Measurements from ENCODE around the gene MARK2.

MARK2 gene

GRCh38 chr11:63813035-63813562 is 25.8 kb upstream of the MARK2 start, which contains the start of gene SPINDOC:
SPINDOC (plus strand) TSS chr11:63813456; CDS start chr11:63813687, 231 bp downstream.
- no peaks in the 10 kb centered on the region for H3K9me3 ChIP-seq (ENCODE audit: insufficient read depth, low read depth, low read length)
- H3K27ac ChIP-seq (ENCODE audit: low read depth, low read length): peak within 1 kb of the TSS; percentile 95
- peaks cover 13% of the 10 kb centered on the region for H3K4me1 ChIP-seq (ENCODE audit: insufficient read depth, low read length)
- peak within 1 kb of the TSS; percentile 98 for H3K4me3 ChIP-seq (ENCODE audit: low read length)
- H3K27me3 ChIP-seq (ENCODE audit: insufficient read depth, low read length): 0 out of 2 replicates have a peak, but pooled peaks cover 6% of the 10 kb centered on the region
- H3K9ac ChIP-seq (ENCODE audit: low read depth, low read length): peak within 1 kb of the TSS; percentile 97
- H3K36me3 ChIP-seq (ENCODE audit: insufficient read depth, low read length): peaks cover 30% of the 10 kb centered on the region
- WGBS: under 1% methylated on average over 65 of the region's 65 CpGs

GRCh38 chr11:63813563-63814382 is 25.1 kb upstream of the MARK2 start:
- Histone ChIP-seq H3K9me3 (ENCODE audit: insufficient read depth, low read depth, low read length) (no peaks in the 10 kb centered on the region), H3K4me1 (ENCODE audit: insufficient read depth, low read length) (peaks cover 13% of the 10 kb centered on the region), H3K27me3 (ENCODE audit: insufficient read depth, low read length) (0 out of 2 replicates have a peak, but pooled peaks cover 6% of the 10 kb centered on the region), H3K27ac (ENCODE audit: low read depth, low read length) (peak overlapping the region; percentile 95), H3K9ac (ENCODE audit: low read depth, low read length) (peak overlapping the region; percentile 97), H3K4me3 (ENCODE audit: low read length) (peak overlapping the region; percentile 98), H3K36me3 (ENCODE audit: insufficient read depth, low read length) (peaks cover 37% of the 10 kb centered on the region)
- WGBS: under 1% methylated on average over 72 of the region's 74 CpGs

- Histone ChIP-seq H3K9ac (ENCODE audit: low read depth, low read length) (peak overlapping the region; percentile 97), H3K27ac (ENCODE audit: low read depth, low read length) (peak overlapping the region; percentile 95)
Observed at GRCh38 chr11:63814383-63814736, 24.6 kb upstream of the MARK2 start.

GRCh38 chr11:63816166-63816565 is 22.7 kb upstream of the MARK2 start:
- Histone ChIP-seq H3K9me3 (ENCODE audit: insufficient read depth, low read depth, low read length) (no peaks in the 10 kb centered on the region), H3K27ac (ENCODE audit: low read depth, low read length) (no peak overlapping the region), H3K4me1 (ENCODE audit: insufficient read depth, low read length) (peaks cover 13% of the 10 kb centered on the region), H3K4me3 (ENCODE audit: low read length) (no peak overlapping the region), H3K36me3 (ENCODE audit: insufficient read depth, low read length) (peaks cover 57% of the 10 kb centered on the region), H3K27me3 (ENCODE audit: insufficient read depth, low read length) (0 out of 2 replicates have a peak, but pooled peaks cover 6% of the 10 kb centered on the region), H3K9ac (ENCODE audit: low read depth, low read length) (no peak overlapping the region)
- WGBS: 99% methylated on average over 6 of the region's 6 CpGs

More at GRCh38 chr11:63814383-63814736, 24.6 kb upstream of the MARK2 start:
- Histone ChIP-seq H3K4me3 (ENCODE audit: low read length) (peak overlapping the region; percentile 98), H3K27me3 (ENCODE audit: insufficient read depth, low read length) (0 out of 2 replicates have a peak, but pooled peaks cover 6% of the 10 kb centered on the region), H3K36me3 (ENCODE audit: insufficient read depth, low read length) (peaks cover 42% of the 10 kb centered on the region), H3K9me3 (ENCODE audit: insufficient read depth, low read depth, low read length) (no peaks in the 10 kb centered on the region), H3K4me1 (ENCODE audit: insufficient read depth, low read length) (peaks cover 13% of the 10 kb centered on the region)
- 8% methylated on average over 5 of the region's 7 CpGs for WGBS

GRCh38 chr11:63816732-63817131 is 22.2 kb upstream of the MARK2 start:
- Histone ChIP-seq H3K9ac (ENCODE audit: low read depth, low read length) (no peak overlapping the region), H3K4me1 (ENCODE audit: insufficient read depth, low read length) (peaks cover 13% of the 10 kb centered on the region), H3K27ac (ENCODE audit: low read depth, low read length) (no peak overlapping the region), H3K36me3 (ENCODE audit: insufficient read depth, low read length) (peaks cover 63% of the 10 kb centered on the region), H3K27me3 (ENCODE audit: insufficient read depth, low read length) (0 out of 2 replicates have a peak, but pooled peaks cover 6% of the 10 kb centered on the region), H3K9me3 (ENCODE audit: insufficient read depth, low read depth, low read length) (no peaks in the 10 kb centered on the region), H3K4me3 (ENCODE audit: low read length) (no peak overlapping the region)
- 96% methylated on average over 3 of the region's 3 CpGs for WGBS

GRCh38 chr11:63817758-63818498 is 21.0 kb upstream of the MARK2 start:
- Histone ChIP-seq H3K9ac (ENCODE audit: low read depth, low read length) (no peak overlapping the region), H3K4me1 (ENCODE audit: insufficient read depth, low read length) (peaks cover 10% of the 10 kb centered on the region), H3K27ac (ENCODE audit: low read depth, low read length) (no peak overlapping the region), H3K9me3 (ENCODE audit: insufficient read depth, low read depth, low read length) (no peaks in the 10 kb centered on the region), H3K27me3 (ENCODE audit: insufficient read depth, low read length) (0 out of 2 replicates have a peak, but pooled peaks cover under 1% of the 10 kb centered on the region), H3K4me3 (ENCODE audit: low read length) (no peak overlapping the region), H3K36me3 (ENCODE audit: insufficient read depth, low read length) (peaks cover 75% of the 10 kb centered on the region)
- WGBS: 93% methylated on average over 27 of the region's 27 CpGs

GRCh38 chr11:63818609-63819008 is 20.3 kb upstream of the MARK2 start:
- Histone ChIP-seq H3K9me3 (ENCODE audit: insufficient read depth, low read depth, low read length) (no peaks in the 10 kb centered on the region), H3K9ac (ENCODE audit: low read depth, low read length) (no peak overlapping the region), H3K27ac (ENCODE audit: low read depth, low read length) (no peak overlapping the region), H3K4me3 (ENCODE audit: low read length) (no peak overlapping the region), H3K36me3 (ENCODE audit: insufficient read depth, low read length) (peaks cover 80% of the 10 kb centered on the region), H3K4me1 (ENCODE audit: insufficient read depth, low read length) (peaks cover 10% of the 10 kb centered on the region), H3K27me3 (ENCODE audit: insufficient read depth, low read length) (no peaks in the 10 kb centered on the region)
- WGBS: 97% methylated on average over 19 of the region's 19 CpGs

GRCh38 chr11:63821411-63821810 is 17.5 kb upstream of the MARK2 start:
- WGBS: 92% methylated on average over 5 of the region's 5 CpGs
- peaks cover 91% of the 10 kb centered on the region for H3K36me3 ChIP-seq (ENCODE audit: insufficient read depth, low read length)
- H3K4me1 ChIP-seq (ENCODE audit: insufficient read depth, low read length): no peaks in the 10 kb centered on the region
- H3K4me3 ChIP-seq (ENCODE audit: low read length): no peak overlapping the region
- H3K9ac ChIP-seq (ENCODE audit: low read depth, low read length): no peak overlapping the region
- H3K9me3 ChIP-seq (ENCODE audit: insufficient read depth, low read depth, low read length): no peaks in the 10 kb centered on the region
- H3K27ac ChIP-seq (ENCODE audit: low read depth, low read length): no peak overlapping the region
- no peaks in the 10 kb centered on the region for H3K27me3 ChIP-seq (ENCODE audit: insufficient read depth, low read length)

- Histone ChIP-seq H3K4me3 (ENCODE audit: low read length) (no peak overlapping the region), H3K36me3 (ENCODE audit: insufficient read depth, low read length) (peaks cover 51% of the 10 kb centered on the region), H3K9ac (ENCODE audit: low read depth, low read length) (no peak overlapping the region), H3K27me3 (ENCODE audit: insufficient read depth, low read length) (no peaks in the 10 kb centered on the region), H3K27ac (ENCODE audit: low read depth, low read length) (no peak overlapping the region), H3K4me1 (ENCODE audit: insufficient read depth, low read length) (peaks cover 5% of the 10 kb centered on the region; the same call in 1 of the 2 replicates), H3K9me3 (ENCODE audit: insufficient read depth, low read depth, low read length) (no peaks in the 10 kb centered on the region)
- 92% methylated on average over 17 of the region's 17 CpGs for WGBS
Observed at GRCh38 chr11:63826471-63827190, 12.3 kb upstream of the MARK2 start.

GRCh38 chr11:63829823-63830489 is 9.0 kb upstream of the MARK2 start:
- Histone ChIP-seq H3K9ac (ENCODE audit: low read depth, low read length) (no peak overlapping the region), H3K27ac (ENCODE audit: low read depth, low read length) (no peak overlapping the region), H3K36me3 (ENCODE audit: insufficient read depth, low read length) (peaks cover 21% of the 10 kb centered on the region), H3K4me1 (ENCODE audit: insufficient read depth, low read length) (peaks cover 12% of the 10 kb centered on the region; the same call in 1 of the 2 replicates), H3K4me3 (ENCODE audit: low read length) (no peak overlapping the region), H3K9me3 (ENCODE audit: insufficient read depth, low read depth, low read length) (no peaks in the 10 kb centered on the region), H3K27me3 (ENCODE audit: insufficient read depth, low read length) (no peaks in the 10 kb centered on the region)
- WGBS: 93% methylated on average over 7 of the region's 8 CpGs
